Fibroblast of mammary gland (primary cell): Measurements from ENCODE around the gene MRGPRD.

Experiments used
- DNase-seq: peaks from one replicate; pipeline ENCODE4 v3.0.0-alpha.2; 2010; ENCODE audit warnings: low read depth
- H3K4me3 ChIP-seq: 2 replicates; pipeline ENCODE4 v1.5.1; 2011; ENCODE audit warnings: low read depth, mild to moderate bottlenecking, low read length, moderate library complexity; ENCODE audit not compliant: control insufficient read depth
- CTCF ChIP-seq: conservative IDR thresholded peaks from 2 replicates; pipeline ENCODE4 v1.5.1; 2011; ENCODE audit warnings: low read depth, low read length, inconsistent platforms; ENCODE audit not compliant: control insufficient read depth, insufficient read depth

The MRGPRD gene

GRCh38 chr11:68931911-68932310, 48.9 kb downstream of the MRGPRD start:
- no peak overlapping the region for H3K4me3 ChIP-seq
- TF ChIP-seq CTCF = no peak
- no peak for DNase-seq

GRCh38 chr11:68930991-68931855, 49.6 kb downstream of the MRGPRD start:
- no peak overlapping the region for H3K4me3 ChIP-seq
- no peak for DNase-seq
- no peak for TF ChIP-seq CTCF
